HepG2 (cell line): ENCODE measurements around the gene ANKRD42. TPM values are rescaled to one million over a fixed set of nuclear protein-coding genes. Genes with fewer than 3 reads are reported as not detected.

Source experiments
- EHMT2 ChIP-seq: fragments of 200-600 bp; sonication (generic); IDR thresholded peaks from 2 replicates; pipeline ENCODE4 v1.7.0; 2017; ENCODE audit warnings: antibody characterized with exemption, low read depth, low read length, borderline replicate concordance
- FOXA3 ChIP-seq: IDR thresholded peaks from 2 replicates; pipeline ENCODE4 v1.6.1; 2016; ENCODE audit warnings: missing genetic modification reagents, missing compliant biosample characterization
- GZF1 ChIP-seq: sonication (generic); formaldehyde crosslinking; IDR thresholded peaks from 2 replicates; pipeline ENCODE4 v1.5.1; 2020; ENCODE audit warnings: mild to moderate bottlenecking, missing genetic modification reagents
- MAX ChIP-seq: IDR thresholded peaks from 2 replicates; pipeline ENCODE4 v1.6.1; 2012; ENCODE audit warnings: inconsistent platforms
- NR2C2 ChIP-seq: sonication (generic); formaldehyde crosslinking; IDR thresholded peaks from 2 replicates; pipeline ENCODE4 v1.4.0; 2020; ENCODE audit warnings: missing genetic modification reagents, mild to moderate bottlenecking, moderate library complexity, borderline replicate concordance
- RFX3 ChIP-seq: IDR thresholded peaks from 2 replicates; pipeline ENCODE4 v1.6.1; 2016; ENCODE audit warnings: missing biosample characterization, missing genetic modification reagents
- RNF219 ChIP-seq: sonication (generic); formaldehyde crosslinking; IDR thresholded peaks from 2 replicates; pipeline ENCODE4 v1.5.0; 2020; ENCODE audit warnings: mild to moderate bottlenecking, missing genetic modification reagents
- SMAD9 ChIP-seq: sonication (generic); formaldehyde crosslinking; IDR thresholded peaks from 2 replicates; pipeline ENCODE4 v1.5.1; 2020; ENCODE audit warnings: mild to moderate bottlenecking, missing genetic modification reagents
- SOX5 ChIP-seq: IDR thresholded peaks from 2 replicates; pipeline ENCODE4 v1.6.1; 2016; ENCODE audit warnings: borderline replicate concordance
- SP4 ChIP-seq: sonication (generic); formaldehyde crosslinking; IDR thresholded peaks from 2 replicates; pipeline ENCODE4 v1.8.1; 2023; ENCODE audit warnings: mild to moderate bottlenecking, missing genetic modification reagents
- TMF1 ChIP-seq: sonication (generic); formaldehyde crosslinking; IDR thresholded peaks from 2 replicates; pipeline ENCODE4 v1.8.1; 2022; ENCODE audit warnings: low read depth, missing genetic modification reagents
- ZBTB1 ChIP-seq: sonication (generic); formaldehyde crosslinking; IDR thresholded peaks from 2 replicates; pipeline ENCODE4 v1.4.0; 2020; ENCODE audit warnings: missing genetic modification reagents, borderline replicate concordance
- ZNF281 ChIP-seq: sonication (generic); formaldehyde crosslinking; IDR thresholded peaks from 2 replicates; pipeline ENCODE4 v1.4.0; 2020; ENCODE audit warnings: missing genetic modification reagents, borderline replicate concordance
- ZNF354B ChIP-seq: sonication (generic); formaldehyde crosslinking; IDR thresholded peaks from 2 replicates; pipeline ENCODE4 v1.8.0; 2022; ENCODE audit warnings: mild to moderate bottlenecking, missing genetic modification reagents
- ZNF543 ChIP-seq: sonication (generic); formaldehyde crosslinking; IDR thresholded peaks from 2 replicates; pipeline ENCODE4 v1.4.0; 2020; ENCODE audit warnings: mild to moderate bottlenecking, missing genetic modification reagents
- ZNF570 ChIP-seq: sonication (generic); formaldehyde crosslinking; IDR thresholded peaks from 2 replicates; pipeline ENCODE4 v1.4.0; 2020; ENCODE audit warnings: mild to moderate bottlenecking, missing genetic modification reagents, borderline replicate concordance
- ZNF580 ChIP-seq: IDR thresholded peaks from 2 replicates; pipeline ENCODE4 v1.6.1; 2016; ENCODE audit warnings: low read depth, borderline replicate concordance
- ZNF619 ChIP-seq: sonication (generic); formaldehyde crosslinking; IDR thresholded peaks from 2 replicates; pipeline ENCODE4 v1.4.0; 2020; ENCODE audit warnings: mild to moderate bottlenecking, missing genetic modification reagents
- ZNF782 ChIP-seq: sonication (generic); formaldehyde crosslinking; IDR thresholded peaks from 2 replicates; pipeline ENCODE4 v1.4.0; 2020; ENCODE audit warnings: missing genetic modification reagents, mild to moderate bottlenecking, borderline replicate concordance
- polyA plus RNA-seq, 8 experiments: library from polyadenylated mRNA; depleted of rRNA in 3 of 8; stranded (reverse) in 7 of 8; unstranded in 1 of 8; fragments of >200 nt; fragmentation: Illumina TruSeq in 4 of 8; extraction: Trizol in 4 of 8; gene quantifications; 2 replicates each; pipeline versions ENCODE4 v1.2.1 to v1.2.3, GENCODE V29; 2011 to 2016; ENCODE audit warnings: low read depth in 4 of 8, missing spikeins in 1 of 8, mixed read lengths in 1 of 8; ENCODE audit not compliant: insufficient read depth in 1 of 8
- total RNA-seq, 5 experiments: library from RNA; depleted of rRNA; stranded (reverse); fragments of >200 nt; fragmentation: Illumina TruSeq; extraction: Trizol; gene quantifications; 2 replicates each; pipeline ENCODE4 v1.2.3, GENCODE V29; 2016; ENCODE audit warnings: low read depth in 1 of 5

Gene ANKRD42
- total and polyA plus RNA-seq, 2 of the 13 experiments (the other 11 are each of a cell fraction or from before 2014, with no cell fraction given), result 2.2 to 3.7 TPM

- TF ChIP-seq ZNF281 (CRISPR knock-in tag) (no peak), SMAD9 (no peak), ZNF570 (CRISPR knock-in tag) (no peak), ZBTB1 (CRISPR knock-in tag) (no peak), ZNF619 (CRISPR knock-in tag) (0 out of 2 replicates have a peak, but pooled peaks have one; percentile 7), GZF1 (CRISPR knock-in tag) (peak; percentile 59; the same call in 1 of the 2 replicates), NR2C2 (CRISPR knock-in tag) (peak; percentile 69; the same call in 1 of the 2 replicates), SP4 (0 out of 2 replicates have a peak, but pooled peaks have one; percentile 41), ZNF782 (CRISPR knock-in tag) (no peak), SOX5 (CRISPR knock-in tag) (no peak), TMF1 (CRISPR knock-in tag) (0 out of 2 replicates have a peak, but pooled peaks have one; percentile 44), ZNF580 (CRISPR knock-in tag) (no peak), ZNF354B (CRISPR knock-in tag) (no peak), RFX3 (peak; percentile 98), RNF219 (CRISPR knock-in tag) (no peak), FOXA3 (CRISPR knock-in tag) (peak; percentile 74), MAX (peak; percentile 63), EHMT2 (no peak), ZNF543 (CRISPR knock-in tag) (no peak)
These were observed at the start of gene ANKRD42 (continued) for GRCh38 chr11:83193315-83194280.
